Central memory CD4-positive, alpha-beta T cell (primary cell): ENCODE results near the gene SMIM10L2A.
"Not testable (repeated sequence)": the region's sequence is repeated elsewhere in the genome, so short reads cannot be mapped to it uniquely, and the experiment has no call there.

Source experiments
- DNase-seq: peaks from one replicate; pipeline ENCODE4 v3.0.0; 2022

The SMIM10L2A gene

GRCh38 chrX:135461756-135462155 is 40.0 kb downstream of the SMIM10L2A start:
- DNase-seq = not testable (repeated sequence)

GRCh38 chrX:135463937-135464336 is 42.2 kb downstream of the SMIM10L2A start:
- DNase-seq = no peak

GRCh38 chrX:135476378-135476777 is 54.6 kb downstream of the SMIM10L2A start:
- DNase-seq = no peak

- peak; percentile 32 for DNase-seq
Observed at GRCh38 chrX:135477576-135477975, 55.8 kb downstream of the SMIM10L2A start.
